Measurements from ENCODE around the gene SIGLEC7. TPM values are rescaled to one million over a fixed set of nuclear protein-coding genes. Genes with fewer than 3 reads are reported as not detected.

Gene SIGLEC7
- total and polyA plus RNA-seq, 10 of the 15 experiments (the other 5 are each of a cell fraction or from before 2014, with no cell fraction given), result 0.15 TPM; not detected in 9

DNA sequence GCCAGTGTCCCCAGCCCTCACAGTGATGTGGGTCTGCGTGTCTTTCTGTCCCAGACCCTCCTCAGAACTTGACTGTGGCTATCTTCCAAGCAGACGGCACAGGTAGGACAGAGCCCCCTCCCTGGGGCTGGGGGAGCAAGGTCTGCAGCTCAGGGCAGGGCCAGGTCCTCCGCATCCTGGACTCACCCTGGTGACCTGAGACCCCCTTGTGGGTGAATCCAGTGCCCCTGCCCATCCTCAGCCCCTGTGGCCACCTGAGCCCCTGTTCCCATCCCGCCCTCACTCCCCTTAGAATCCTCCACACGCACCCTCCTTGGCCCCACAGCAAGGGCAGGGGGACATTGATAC, 43.7 kb downstream of the SIGLEC7 start:
- in situ Hi-C loops (cut with MboI), result no loop called here

More for the DNA sequence above, 43.7 kb downstream of the SIGLEC7 start:
- TF ChIP-seq CHD1 (IDR thresholded peaks at IDR 0.05; ENCODE audit: low read depth, low read length) (no peak), CBX5 (IDR thresholded peaks at IDR 0.05; ENCODE audit: low read depth) (no peak), ASH2L (IDR thresholded peaks at IDR 0.05; ENCODE audit: borderline replicate concordance, low read depth) (no peak), RAD21 (IDR thresholded peaks at IDR 0.05; ENCODE audit: insufficient read depth, low read depth, low read length) (no peak), CTCF (IDR thresholded peaks at IDR 0.05 in 2 of 3, conservative IDR thresholded peaks at IDR 0.05 in 1 of 3; ENCODE audit: control insufficient read depth in 2 of 3, extremely low read depth in 1 of 3, insufficient read depth in 1 of 3, low read depth in 3 of 3, low read length in 3 of 3) (no peak), NKRF (conservative IDR thresholded peaks at IDR 0.05) (no peak), SP1 (IDR thresholded peaks at IDR 0.05; ENCODE audit: low read depth, low read length) (no peak), NFXL1 (IDR thresholded peaks at IDR 0.05; ENCODE audit: borderline replicate concordance) (no peak), MYB (IDR thresholded peaks at IDR 0.05; ENCODE audit: borderline replicate concordance, low read depth, low read length) (no peak), PAX5 (IDR thresholded peaks at IDR 0.05; ENCODE audit: borderline replicate concordance, low read depth, low read length) (no peak), BACH1 (IDR thresholded peaks at IDR 0.05; ENCODE audit: borderline replicate concordance) (no peak), POLR2AphosphoS5 (IDR thresholded peaks at IDR 0.05; ENCODE audit: low read length) (no peak), IRF3 (IDR thresholded peaks at IDR 0.05) (no peak)
- TF ChIP-seq, protein P1, sequence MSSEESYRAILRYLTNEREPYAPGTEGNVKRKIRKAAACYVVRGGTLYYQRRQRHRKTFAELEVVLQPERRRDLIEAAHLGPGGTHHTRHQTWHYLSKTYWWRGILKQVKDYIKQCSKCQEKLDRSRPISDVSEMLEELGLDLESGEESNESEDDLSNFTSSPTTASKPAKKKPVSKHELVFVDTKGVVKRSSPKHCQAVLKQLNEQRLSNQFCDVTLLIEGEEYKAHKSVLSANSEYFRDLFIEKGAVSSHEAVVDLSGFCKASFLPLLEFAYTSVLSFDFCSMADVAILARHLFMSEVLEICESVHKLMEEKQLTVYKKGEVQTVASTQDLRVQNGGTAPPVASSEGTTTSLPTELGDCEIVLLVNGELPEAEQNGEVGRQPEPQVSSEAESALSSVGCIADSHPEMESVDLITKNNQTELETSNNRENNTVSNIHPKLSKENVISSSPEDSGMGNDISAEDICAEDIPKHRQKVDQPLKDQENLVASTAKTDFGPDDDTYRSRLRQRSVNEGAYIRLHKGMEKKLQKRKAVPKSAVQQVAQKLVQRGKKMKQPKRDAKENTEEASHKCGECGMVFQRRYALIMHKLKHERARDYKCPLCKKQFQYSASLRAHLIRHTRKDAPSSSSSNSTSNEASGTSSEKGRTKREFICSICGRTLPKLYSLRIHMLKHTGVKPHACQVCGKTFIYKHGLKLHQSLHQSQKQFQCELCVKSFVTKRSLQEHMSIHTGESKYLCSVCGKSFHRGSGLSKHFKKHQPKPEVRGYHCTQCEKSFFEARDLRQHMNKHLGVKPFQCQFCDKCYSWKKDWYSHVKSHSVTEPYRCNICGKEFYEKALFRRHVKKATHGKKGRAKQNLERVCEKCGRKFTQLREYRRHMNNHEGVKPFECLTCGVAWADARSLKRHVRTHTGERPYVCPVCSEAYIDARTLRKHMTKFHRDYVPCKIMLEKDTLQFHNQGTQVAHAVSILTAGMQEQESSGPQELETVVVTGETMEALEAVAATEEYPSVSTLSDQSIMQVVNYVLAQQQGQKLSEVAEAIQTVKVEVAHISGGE (CRISPR knock-in tag; IDR thresholded peaks at IDR 0.05), result no peak
- TF ChIP-seq, protein P2, sequence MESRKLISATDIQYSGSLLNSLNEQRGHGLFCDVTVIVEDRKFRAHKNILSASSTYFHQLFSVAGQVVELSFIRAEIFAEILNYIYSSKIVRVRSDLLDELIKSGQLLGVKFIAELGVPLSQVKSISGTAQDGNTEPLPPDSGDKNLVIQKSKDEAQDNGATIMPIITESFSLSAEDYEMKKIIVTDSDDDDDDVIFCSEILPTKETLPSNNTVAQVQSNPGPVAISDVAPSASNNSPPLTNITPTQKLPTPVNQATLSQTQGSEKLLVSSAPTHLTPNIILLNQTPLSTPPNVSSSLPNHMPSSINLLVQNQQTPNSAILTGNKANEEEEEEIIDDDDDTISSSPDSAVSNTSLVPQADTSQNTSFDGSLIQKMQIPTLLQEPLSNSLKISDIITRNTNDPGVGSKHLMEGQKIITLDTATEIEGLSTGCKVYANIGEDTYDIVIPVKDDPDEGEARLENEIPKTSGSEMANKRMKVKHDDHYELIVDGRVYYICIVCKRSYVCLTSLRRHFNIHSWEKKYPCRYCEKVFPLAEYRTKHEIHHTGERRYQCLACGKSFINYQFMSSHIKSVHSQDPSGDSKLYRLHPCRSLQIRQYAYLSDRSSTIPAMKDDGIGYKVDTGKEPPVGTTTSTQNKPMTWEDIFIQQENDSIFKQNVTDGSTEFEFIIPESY (IDR thresholded peaks at IDR 0.05), result no peak
- Histone ChIP-seq H3K4me2 (ENCODE audit: control insufficient read depth, insufficient read depth) (no peak overlapping the region), H3K27ac (ENCODE audit: control insufficient read depth, insufficient read depth) (no peak overlapping the region), H3K9me3 (replicated peaks; ENCODE audit: control insufficient read depth, insufficient read depth, low read length) (no peaks in the 10 kb centered on the region), H3K4me1 (ENCODE audit: control insufficient read depth, insufficient read depth, low read length) (no peaks in the 10 kb centered on the region), H3K79me2 (ENCODE audit: control insufficient read depth, insufficient read depth, low read length) (no peaks in the 10 kb centered on the region), H4K20me1 (ENCODE audit: control insufficient read depth, insufficient read depth) (no peaks in the 10 kb centered on the region), H3K4me3 (no peak overlapping the region), H3K9ac (ENCODE audit: control insufficient read depth, insufficient read depth, low read length) (no peak overlapping the region), H3K36me3 (ENCODE audit: control insufficient read depth in 2 of 2, insufficient read depth in 2 of 2, low read length in 1 of 2) (no peaks in the 10 kb centered on the region), H3K27me3 (replicated peaks in 1 of 2; ENCODE audit: control insufficient read depth in 2 of 2, insufficient read depth in 2 of 2, low read length in 1 of 2) (peaks cover 1 to 4% of the 10 kb centered on the region in 2 experiments; a peak in 2 of 4 replicates), H2AFZ (ENCODE audit: control insufficient read depth, low read depth, low read length) (no peak overlapping the region)
- FAIRE-seq (no peak), ATAC-seq (no peak), DNase-seq (ENCODE audit: low read depth, low spot score) (no peak)
- POLR2A ChIA-PET, result no interaction called here
- BruUV-seq (replicated peaks), result no TSS peak
- intact Hi-C loops (cut with micrococcal nuclease; ENCODE audit: unreplicated experiment), result no loop called here
- WGBS (ENCODE audit: insufficient coverage, insufficient replicate concordance, low lambda C conversion rate, missing lambda C conversion rate), result 0% methylated on average over 5 of the region's 5 CpGs
- SMC1A ChIA-PET (ENCODE audit: uncharacterized antibody, unreplicated experiment), result no interaction called here
- CTCF ChIA-PET, result no interaction called here
- RAD21 ChIA-PET (ENCODE audit: unreplicated experiment), result no interaction called here

All from GM12878 (cell line).